H1 (cell line): Measurements from ENCODE around the gene SLC24A1. TPM values are rescaled to one million over a fixed set of nuclear protein-coding genes. Genes with fewer than 3 reads are reported as not detected.

Experiments
- CTCF ChIA-PET: fragments of 300-600 bp; sonication (Branson Sonifier 250); formaldehyde crosslinking; loops from one replicate; lab custom pipeline; 2021; ENCODE audit not compliant: partially characterized antibody; lab: Charles Lee
- POLR2A ChIA-PET: fragments of 300-600 bp; sonication (Branson Sonifier 250); formaldehyde crosslinking; loops from one replicate; lab custom pipeline; 2021; ENCODE audit warnings: inconsistent platforms; ENCODE audit not compliant: partially characterized antibody; lab: Charles Lee
- DNase-seq, 2 experiments: peaks; one replicate each; pipeline versions ENCODE4 v3.0.0 to v3.0.0-alpha.2; 2010 to 2022; ENCODE audit warnings: low spot score in 2 of 2, low read depth in 1 of 2, mixed read lengths in 1 of 2
- FAIRE-seq: peaks from 2 replicates; lab custom pipeline; 2011; peaks lifted over from hg19 to GRCh38; lab: Jason Lieb, UNC
- H2AFZ ChIP-seq: 2 replicates; pipeline ENCODE4 v1.8.1; 2012; ENCODE audit warnings: low read length, inconsistent platforms
- H2AK5ac ChIP-seq: 2 replicates; pipeline ENCODE4 v1.6.1; 2013; ENCODE audit warnings: low read depth, low read length
- H2BK120ac ChIP-seq: replicated peaks from 2 replicates; pipeline ENCODE3; 2013; ENCODE audit warnings: low read depth, low read length, inconsistent platforms
- H2BK12ac ChIP-seq: 2 replicates; pipeline ENCODE4 v1.6.1; 2013; ENCODE audit warnings: low read depth, low read length
- H2BK15ac ChIP-seq: 2 replicates; pipeline ENCODE4 v1.6.1; 2013; ENCODE audit warnings: low read length
- H2BK20ac ChIP-seq: 2 replicates; pipeline ENCODE4 v1.6.1; 2013; ENCODE audit warnings: low read length
- H2BK5ac ChIP-seq: 2 replicates; pipeline ENCODE4 v1.6.1; 2013; ENCODE audit warnings: low read depth, low read length
- H3K14ac ChIP-seq: 2 replicates; pipeline ENCODE4 v1.6.1; 2013; ENCODE audit warnings: inconsistent platforms; ENCODE audit not compliant: insufficient read length
- H3K18ac ChIP-seq: 2 replicates; pipeline ENCODE4 v1.6.1; 2013; ENCODE audit warnings: low read length; ENCODE audit errors: extremely low read depth
- H3K23ac ChIP-seq: 2 replicates; pipeline ENCODE4 v1.6.1; 2013; ENCODE audit warnings: inconsistent platforms; ENCODE audit not compliant: insufficient read length
- H3K23me2 ChIP-seq: 2 replicates; pipeline ENCODE4 v1.6.1; 2013; ENCODE audit warnings: low read depth, low read length
- H3K27ac ChIP-seq: 2 replicates; pipeline ENCODE4 v1.6.1; 2011; ENCODE audit warnings: low read depth, low read length, inconsistent platforms
- H3K27me3 ChIP-seq, 4 experiments: replicated peaks in 1 of 4; 1 replicate in 1 of 4; 2 replicates in 3 of 4; pipeline versions ENCODE4 v1.6.1 to v1.8.1; 2011 to 2013; ENCODE audit warnings: low read length in 3 of 4, mild to moderate bottlenecking in 3 of 4, inconsistent platforms in 2 of 4, mixed read lengths in 2 of 4, moderate library complexity in 1 of 4; ENCODE audit not compliant: control insufficient read depth in 3 of 4, insufficient read depth in 3 of 4; ENCODE audit errors: extremely low read depth in 1 of 4
- H3K36me3 ChIP-seq, 4 experiments: 2 replicates each; pipeline versions ENCODE4 v1.6.1 to v1.8.1; 2011 to 2013; ENCODE audit warnings: mild to moderate bottlenecking in 4 of 4, low read length in 3 of 4, moderate library complexity in 2 of 4, control low read depth in 1 of 4, inconsistent platforms in 1 of 4; ENCODE audit not compliant: insufficient read depth in 4 of 4, control insufficient read depth in 2 of 4
- H3K4ac ChIP-seq: replicated peaks from 2 replicates; pipeline ENCODE3; 2013; ENCODE audit warnings: low read length, low read depth, mixed read lengths, inconsistent platforms; ENCODE audit not compliant: insufficient read length
- H3K4me1 ChIP-seq, 4 experiments: replicated peaks in 1 of 4; 1 replicate in 1 of 4; 2 replicates in 3 of 4; pipeline versions ENCODE4 v1.6.1 to v1.8.1; 2011 to 2013; ENCODE audit warnings: low read length in 3 of 4, inconsistent platforms in 2 of 4, mixed read lengths in 1 of 4; ENCODE audit not compliant: insufficient read depth in 4 of 4, control insufficient read depth in 3 of 4
- H3K4me2 ChIP-seq, 2 experiments: 2 replicates each; pipeline versions ENCODE4 v1.6.1 to v1.8.1; 2011 to 2013; ENCODE audit warnings: low read depth in 2 of 2, low read length in 2 of 2, control low read depth in 1 of 2, inconsistent platforms in 1 of 2, mild to moderate bottlenecking in 1 of 2; ENCODE audit not compliant: insufficient read depth in 1 of 2
- H3K4me3 ChIP-seq, 4 experiments: fragments of 200-600, 300-600 bp in 1 of 4; sonication (generic), shearing (Covaris generic), sonication (Bioruptor Twin) in 1 of 4; 2 replicates each; pipeline versions ENCODE4 v1.5.1 to v1.8.1; 2011 to 2016; ENCODE audit warnings: low read length in 4 of 4, low read depth in 3 of 4, control low read depth in 2 of 4, inconsistent platforms in 2 of 4, mild to moderate bottlenecking in 2 of 4, mixed read lengths in 1 of 4, moderate library complexity in 1 of 4; ENCODE audit not compliant: insufficient read depth in 2 of 4; ENCODE audit errors: extremely low read depth in 1 of 4
- H3K56ac ChIP-seq: replicated peaks from 2 replicates; pipeline ENCODE3; 2013; ENCODE audit warnings: low read depth, mild to moderate bottlenecking, mixed read lengths, low read length, inconsistent platforms; ENCODE audit not compliant: insufficient read length
- H3K79me1 ChIP-seq: 2 replicates; pipeline ENCODE4 v1.6.1; 2013; ENCODE audit warnings: low read depth, low read length, control low read depth
- H3K79me2 ChIP-seq, 2 experiments: 2 replicates each; pipeline versions ENCODE4 v1.6.1 to v1.8.1; 2012 to 2013; ENCODE audit warnings: low read length in 2 of 2, mild to moderate bottlenecking in 2 of 2, inconsistent platforms in 1 of 2; ENCODE audit not compliant: insufficient read depth in 2 of 2, control insufficient read depth in 1 of 2
- H3K9ac ChIP-seq, 4 experiments: replicated peaks in 1 of 4; 1 replicate in 1 of 4; 2 replicates in 3 of 4; pipeline versions ENCODE4 v1.6.1 to v1.8.1; 2011 to 2013; ENCODE audit warnings: low read depth in 3 of 4, low read length in 3 of 4, control low read depth in 2 of 4, mild to moderate bottlenecking in 2 of 4, moderate library complexity in 2 of 4, inconsistent platforms in 1 of 4; ENCODE audit errors: extremely low read depth in 1 of 4
- H3K9me3 ChIP-seq, 2 experiments: 2 replicates each; pipeline versions ENCODE4 v1.6.1 to v1.8.1; 2012 to 2013; ENCODE audit warnings: mild to moderate bottlenecking in 2 of 2, moderate library complexity in 2 of 2, control low read depth in 1 of 2, inconsistent platforms in 1 of 2, low read depth in 1 of 2, low read length in 1 of 2, mixed read lengths in 1 of 2; ENCODE audit not compliant: insufficient read depth in 2 of 2
- H4K20me1 ChIP-seq, 2 experiments: replicated peaks in 1 of 2; 2 replicates each; pipeline versions ENCODE3 to v1.8.1; 2011 to 2013; ENCODE audit warnings: inconsistent platforms in 2 of 2, low read length in 2 of 2, mild to moderate bottlenecking in 1 of 2; ENCODE audit not compliant: insufficient read depth in 2 of 2, control insufficient read depth in 1 of 2
- H4K5ac ChIP-seq: 2 replicates; pipeline ENCODE4 v1.6.1; 2013; ENCODE audit warnings: low read length, low read depth, mixed read lengths, inconsistent platforms; ENCODE audit not compliant: insufficient read length
- H4K8ac ChIP-seq: 2 replicates; pipeline ENCODE4 v1.8.0; 2013; ENCODE audit warnings: mild to moderate bottlenecking, moderate library complexity, low read length, inconsistent platforms; ENCODE audit not compliant: insufficient read depth; ENCODE audit errors: extremely low read depth
- H4K91ac ChIP-seq: replicated peaks from 2 replicates; pipeline ENCODE3; 2013; ENCODE audit warnings: low read length, mixed read lengths, inconsistent platforms; ENCODE audit not compliant: insufficient read length
- KDM4A ChIP-seq: IDR thresholded peaks from one replicate; pipeline ENCODE4 v1.7.1; 2012; ENCODE audit warnings: low read depth, mild to moderate bottlenecking, moderate library complexity, low read length, inconsistent platforms; ENCODE audit not compliant: severe bottlenecking
- RAD21 ChIP-seq, 2 experiments: IDR thresholded peaks in 1 of 2; conservative IDR thresholded peaks in 1 of 2; 2 replicates each; pipeline ENCODE4 v1.6.1; 2011; ENCODE audit warnings: low read depth in 2 of 2, low read length in 2 of 2, improper control_type of control experiment in 1 of 2, inconsistent platforms in 1 of 2, mild to moderate bottlenecking in 1 of 2, moderate library complexity in 1 of 2
- RXRA ChIP-seq: IDR thresholded peaks from 2 replicates; pipeline ENCODE4 v1.6.1; 2011; ENCODE audit warnings: low read depth, mild to moderate bottlenecking, low read length, moderate library complexity; ENCODE audit not compliant: insufficient read depth
- WGBS, 2 experiments: shearing (Covaris generic) in 1 of 2; methylation state at CpG; one replicate each; pipeline versions ENCODE4 v1.1.6 to v1.1.7; 2013 to 2015; ENCODE audit warnings: low lambda C conversion rate in 2 of 2, mixed read lengths in 2 of 2, inconsistent platforms in 1 of 2, low coverage in 1 of 2, missing lambda C conversion rate in 1 of 2; ENCODE audit not compliant: insufficient replicate concordance in 2 of 2, insufficient coverage in 1 of 2, insufficient read length in 1 of 2; ENCODE audit errors: extremely low coverage in 1 of 2, missing lambda C conversion rate in 1 of 2; 5-methylcytosine and 5-hydroxymethylcytosine counted together
- polyA plus RNA-seq, 7 experiments: library from polyadenylated mRNA; depleted of rRNA in 3 of 7; stranded (reverse) in 5 of 7; unstranded in 2 of 7; fragments of >200 nt in 5 of 7; fragments of 200-250 nt in 2 of 7; gene quantifications; 1 replicate in 5 of 7; 2 replicates in 1 of 7; 4 replicates in 1 of 7; pipeline versions ENCODE4 v1.2.1 to v1.2.3, GENCODE V29; 2011 to 2013; ENCODE audit warnings: missing spikeins in 2 of 7, mixed read lengths in 2 of 7
- total RNA-seq: library from RNA; stranded (reverse); fragmentation: NEBNext Ultra II Directional; extraction: Animal tissue kit (Norgen Biotek cat#: 25700); gene quantifications from 2 replicates; pipeline ENCODE4 v1.2.1, GENCODE V29; 2021

The SLC24A1 gene
- total and polyA plus RNA-seq, 2 of the 8 experiments (the other 6 are each of a cell fraction or from before 2014, with no cell fraction given) = 4.9 to 6.6 TPM

GRCh38 chr15:65620833-65621232 is 905 bp upstream of the SLC24A1 start:
- Histone ChIP-seq H2AFZ (no peak overlapping the region), H3K23me2 (no peaks in the 10 kb centered on the region), H3K4me3 (no peak overlapping the region), H3K79me2 (no peaks in the 10 kb centered on the region), H3K56ac (no peak overlapping the region), H3K27ac (no peak overlapping the region), H2BK5ac (no peak overlapping the region), H3K36me3 (no peaks in the 10 kb centered on the region), H3K9me3 (no peaks in the 10 kb centered on the region), H3K4me1 (peaks cover 0 to 4% (median 2%) of the 10 kb centered on the region in 4 experiments; a peak in 3 of 7 replicates), H3K9ac (no peak overlapping the region), H2AK5ac (no peak overlapping the region), H3K14ac (no peak overlapping the region), H3K4ac (no peak overlapping the region), H3K23ac (no peak overlapping the region), H3K79me1 (no peaks in the 10 kb centered on the region), H3K4me2 (no peak overlapping the region), H2BK15ac (no peak overlapping the region), H2BK12ac (no peak overlapping the region), H3K18ac (no peak overlapping the region), H2BK120ac (no peak overlapping the region), H4K91ac (no peak overlapping the region), H3K27me3 (no peaks in the 10 kb centered on the region), H4K8ac (no peak overlapping the region), H2BK20ac (no peak overlapping the region), H4K20me1 (no peaks in the 10 kb centered on the region), H4K5ac (no peak overlapping the region)
- TF ChIP-seq RXRA (no peak), KDM4A (no peak), RAD21 (IDR thresholded peaks at IDR 0.05 in 1 of 2, conservative IDR thresholded peaks at IDR 0.05 in 1 of 2; ENCODE audit: low read depth in 2 of 2, low read length in 2 of 2) (peak in 1 of 2 experiments; percentile 16; a peak in 1 of 4 replicates)
- ChIA-PET CTCF (interaction anchor here (1.7 kb wide), 2 partner anchors 18 to 25 kb away, joined by 5 to 7 read pairs; no protein-coding TSS in a partner anchor), POLR2A (interaction anchor here (3.2 kb wide), 1 partner anchor 9 kb away, joined by 25 read pairs; the partner anchor contains the start of gene INTS14)
- 90% methylated on average over 2 of the region's 2 CpGs; no CpG with 5 or more reads in 1 of the 2 experiments for WGBS, 2 experiments
- FAIRE-seq (no peak), DNase-seq (no peak)
